HG03097 (cell line): ENCODE data around the gene DRD4.
"Not testable (repeated sequence)": the region's sequence is repeated elsewhere in the genome, so short reads cannot be mapped to it uniquely, and the experiment has no call there.

Experiments used
- ATAC-seq: cut with Tn5 transposase; IDR thresholded peaks from one replicate; pipeline ENCODE4 v1.9.1; 2021; ENCODE audit not compliant: unreplicated experiment, low FRiP score

DRD4 gene

DNA sequence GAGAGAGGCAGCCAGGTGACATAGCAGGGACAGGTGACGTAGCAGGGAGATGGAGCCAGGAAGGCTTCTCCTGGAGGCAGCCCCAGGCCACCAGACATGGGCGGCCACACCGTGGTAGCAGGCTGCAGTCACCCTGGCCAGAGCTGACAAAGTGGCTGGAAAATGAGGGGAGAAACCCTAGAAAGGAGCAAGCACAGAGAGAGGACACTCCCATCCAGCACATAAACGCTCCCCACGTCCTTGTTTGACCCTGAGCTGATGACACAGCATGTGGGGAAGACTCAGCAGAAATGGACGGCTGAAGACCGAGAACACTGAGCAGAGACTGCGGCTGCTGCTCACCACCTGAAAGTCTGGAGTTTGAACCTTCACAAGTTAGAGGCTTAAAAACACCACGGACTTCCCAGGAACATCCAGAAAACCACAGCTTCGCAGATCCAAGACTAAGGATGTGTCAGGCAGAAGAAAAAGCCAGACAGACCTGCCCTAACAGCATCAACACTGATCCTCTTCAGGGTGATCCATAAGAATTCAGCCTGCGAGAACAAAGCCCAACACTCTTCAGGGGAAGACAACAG, 28.7 kb downstream of the DRD4 start:
- ATAC-seq = no peak

DNA sequence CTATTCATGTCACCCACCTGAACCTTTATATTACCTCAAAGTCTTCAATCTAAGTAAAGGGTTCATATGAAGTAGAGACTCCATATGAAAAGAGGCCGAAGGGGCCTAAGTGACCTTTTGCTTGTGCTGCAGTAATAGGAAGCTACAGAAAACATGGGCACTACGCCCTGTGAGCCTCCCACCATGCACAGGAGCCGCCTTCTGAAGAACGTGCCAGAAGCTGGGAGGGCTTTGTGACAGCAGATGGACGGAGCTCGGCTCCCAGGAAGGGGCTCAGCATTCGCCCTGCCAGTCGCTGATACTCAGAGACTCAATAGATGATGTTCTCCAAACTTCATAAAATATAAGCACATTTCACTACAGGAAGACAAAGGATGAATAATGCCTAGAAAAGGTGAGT, 36.8 kb downstream of the DRD4 start:
- ATAC-seq = no peak

GRCh38 chr11:674406-674805, 37.3 kb downstream of the DRD4 start:
- no peak for ATAC-seq

DNA sequence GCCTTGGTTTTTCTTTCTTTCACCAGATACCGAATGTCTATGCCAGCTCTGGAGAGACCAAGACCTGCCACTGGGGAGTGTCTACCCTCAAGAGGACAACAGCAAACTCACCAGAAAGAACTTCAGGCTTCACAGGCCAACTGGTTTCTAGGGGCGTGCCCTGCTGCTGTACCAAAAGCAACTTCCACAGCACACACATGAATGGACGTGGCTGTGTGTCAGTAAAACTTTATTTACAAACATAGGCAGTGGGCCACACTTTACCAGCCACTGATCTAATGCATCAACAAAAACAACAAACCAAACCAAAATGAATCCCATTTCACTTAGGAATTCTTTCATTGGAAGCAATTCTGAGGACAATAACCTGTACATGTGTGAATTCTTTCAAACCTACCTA, 41.2 kb downstream of the DRD4 start:
- no peak for ATAC-seq

GRCh38 chr11:679271-680207, 42.5 kb downstream of the DRD4 start:
- ATAC-seq = no peak

GRCh38 chr11:680476-680875, 43.4 kb downstream of the DRD4 start:
- no peak for ATAC-seq

- no peak for ATAC-seq
Observed at GRCh38 chr11:680970-681369, 43.9 kb downstream of the DRD4 start.

- ATAC-seq = no peak
Observed at GRCh38 chr11:686451-687243, 49.6 kb downstream of the DRD4 start.

DNA sequence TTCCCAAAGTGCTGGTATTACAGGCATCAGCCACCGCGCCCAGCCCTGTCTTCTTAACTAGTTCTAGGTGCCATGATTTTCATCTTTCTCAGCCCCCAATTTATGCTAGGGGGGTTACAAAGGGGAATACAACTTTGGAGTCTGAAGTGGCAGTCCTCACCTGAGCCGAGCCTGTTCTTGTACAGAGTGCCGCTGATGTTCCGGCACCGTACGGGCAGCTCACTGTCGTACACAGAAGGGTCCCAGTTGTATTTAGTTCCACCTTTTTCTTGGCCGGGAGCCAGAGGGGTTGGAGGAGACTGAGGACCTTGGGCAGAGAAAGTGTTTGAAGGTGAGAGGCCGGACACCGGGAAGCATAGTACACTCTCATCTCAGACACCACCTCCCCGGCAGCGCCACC, 50.7 kb downstream of the DRD4 start:
- ATAC-seq = no peak

DNA sequence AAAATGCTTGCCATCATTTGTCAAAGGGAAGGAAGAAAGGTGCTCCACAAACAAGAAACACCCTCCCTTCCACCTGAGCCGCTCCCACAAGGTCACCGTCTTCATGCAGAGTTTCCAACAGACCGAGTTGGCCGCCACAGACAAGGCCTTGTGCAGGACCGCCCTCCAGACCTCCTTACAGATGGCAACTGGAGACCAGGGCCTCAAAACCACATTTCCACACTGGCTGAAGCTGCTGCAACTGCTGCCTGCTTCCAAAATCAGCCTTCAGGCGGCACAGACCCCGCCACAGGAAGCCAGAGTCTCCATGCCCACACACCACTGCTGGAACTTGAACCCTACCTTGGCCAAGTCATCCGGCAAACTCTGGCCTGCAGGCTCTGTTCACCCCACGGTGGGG, 51.6 kb downstream of the DRD4 start:
- no peak for ATAC-seq

DNA sequence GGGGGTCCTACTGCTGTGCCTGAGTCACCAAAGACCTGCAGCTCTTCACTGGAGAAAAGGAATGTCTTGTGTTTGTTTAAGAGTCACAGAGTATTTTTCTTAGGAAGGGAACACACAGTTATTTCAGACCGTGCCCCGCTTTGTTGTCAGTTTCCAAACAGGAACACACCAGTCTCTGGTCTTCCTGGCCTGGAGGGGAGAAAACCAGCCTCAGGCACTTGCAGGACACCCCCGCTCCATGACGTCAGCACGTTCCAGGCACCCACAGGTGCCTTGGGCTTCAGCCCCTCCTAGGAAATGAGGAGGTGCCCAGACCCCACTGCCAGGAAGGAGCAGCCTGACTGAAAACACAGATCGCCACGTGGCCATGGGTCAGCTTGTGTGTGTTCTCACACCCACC, 52.6 kb downstream of the DRD4 start:
- ATAC-seq = no peak

GRCh38 chr11:690244-690643, 53.2 kb downstream of the DRD4 start:
- ATAC-seq = not testable (repeated sequence)
